Common myeloid progenitor, CD34-positive (primary cell): ENCODE results near the gene ASXL1.
"Not testable (repeated sequence)": the region's sequence is repeated elsewhere in the genome, so short reads cannot be mapped to it uniquely, and the experiment has no call there.

Source experiments
- CTCF ChIA-PET: fragments of 350-600 bp; sonication (Branson Sonifier 250); formaldehyde crosslinking; loops from one replicate; lab custom pipeline; 2021; ENCODE audit warnings: antibody characterized with exemption; lab: Charles Lee
- POLR2A ChIA-PET: fragments of 350-600 bp; sonication (Branson Sonifier 250); formaldehyde crosslinking; loops from one replicate; lab custom pipeline; 2021; ENCODE audit warnings: antibody characterized with exemption; lab: Charles Lee
- DNase-seq, 3 donors: peaks; one replicate each; pipeline versions ENCODE4 v3.0.0 to v3.0.0-alpha.2; 2013
- H3K27ac ChIP-seq, 2 experiments: 1 replicate in 1 of 2; 2 replicates in 1 of 2; pipeline ENCODE4 v1.7.0; 2013; ENCODE audit warnings: inconsistent platforms in 2 of 2, low read length in 2 of 2, mild to moderate bottlenecking in 2 of 2, low read depth in 1 of 2, moderate library complexity in 1 of 2; ENCODE audit not compliant: severe bottlenecking in 2 of 2, insufficient read depth in 1 of 2, poor library complexity in 1 of 2
- H3K27me3 ChIP-seq, 5 experiments: replicated peaks in 2 of 5; 1 replicate in 3 of 5; 2 replicates in 2 of 5; pipeline versions ENCODE4 v1.6.1 to v1.7.0; 2013; ENCODE audit warnings: low read length in 4 of 5, mild to moderate bottlenecking in 2 of 5, moderate library complexity in 2 of 5, inconsistent platforms in 1 of 5; ENCODE audit not compliant: insufficient read depth in 5 of 5, control insufficient read depth in 4 of 5
- H3K36me3 ChIP-seq, 4 experiments: 1 replicate in 2 of 4; 2 replicates in 2 of 4; pipeline versions ENCODE4 v1.6.1 to v1.7.0; 2013; ENCODE audit warnings: low read length in 3 of 4, control low read depth in 1 of 4, mild to moderate bottlenecking in 1 of 4; ENCODE audit not compliant: control insufficient read depth in 4 of 4, insufficient read depth in 4 of 4
- H3K4me1 ChIP-seq, 4 experiments: 1 replicate in 3 of 4; 2 replicates in 1 of 4; pipeline versions ENCODE4 v1.6.1 to v1.7.1; 2013; ENCODE audit warnings: low read length in 3 of 4, mild to moderate bottlenecking in 3 of 4, control low read depth in 1 of 4, inconsistent platforms in 1 of 4, moderate library complexity in 1 of 4; ENCODE audit not compliant: control insufficient read depth in 4 of 4, insufficient read depth in 4 of 4; ENCODE audit errors: control extremely low read depth in 1 of 4
- H3K4me3 ChIP-seq, 7 experiments: 1 replicate in 4 of 7; 2 replicates in 3 of 7; pipeline versions ENCODE4 v1.5.1 to v1.7.0; 2013; ENCODE audit warnings: mild to moderate bottlenecking in 7 of 7, low read length in 6 of 7, moderate library complexity in 6 of 7, inconsistent platforms in 2 of 7, low read depth in 2 of 7, control low read depth in 1 of 7; ENCODE audit not compliant: insufficient read depth in 4 of 7, control insufficient read depth in 1 of 7; ENCODE audit errors: extremely low read depth in 1 of 7
- H3K9me3 ChIP-seq, 5 experiments: 1 replicate in 4 of 5; 2 replicates in 1 of 5; pipeline versions ENCODE4 v1.6.1 to v1.7.1; 2013; ENCODE audit warnings: low read length in 4 of 5, mild to moderate bottlenecking in 2 of 5, inconsistent platforms in 1 of 5, low read depth in 1 of 5, moderate library complexity in 1 of 5; ENCODE audit not compliant: control insufficient read depth in 4 of 5, insufficient read depth in 2 of 5; ENCODE audit errors: control extremely low read depth in 1 of 5
- WGBS: methylation state at CpG from one replicate; pipeline ENCODE4 v1.1.5; 2013; ENCODE audit not compliant: insufficient coverage; 5-methylcytosine and 5-hydroxymethylcytosine counted together

The ASXL1 gene

DNA sequence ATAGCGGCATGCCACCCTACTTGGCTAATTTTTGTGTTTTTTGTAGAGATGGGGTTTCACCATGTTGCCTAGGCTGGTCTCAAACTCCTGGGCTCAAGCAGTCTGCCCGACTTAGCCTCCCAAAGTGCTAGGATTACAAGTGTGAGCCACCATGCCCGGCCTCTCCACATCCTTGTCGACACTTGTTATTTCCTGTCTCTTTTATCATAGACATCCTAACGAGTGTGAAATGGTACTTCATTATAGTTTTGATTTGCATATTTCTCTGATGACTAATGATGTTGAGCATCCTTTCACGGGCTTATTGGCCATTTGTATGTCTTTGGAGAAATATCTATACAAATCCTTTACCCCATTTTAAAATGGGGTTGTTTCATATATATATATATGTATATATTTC, 39.0 kb upstream of the ASXL1 start:
- H3K9me3 ChIP-seq: no peaks in the 10 kb centered on the region
- H3K4me3 ChIP-seq: no peak overlapping the region
- H3K27me3 ChIP-seq: no peaks in the 10 kb centered on the region
- H3K27ac ChIP-seq: no peak overlapping the region
- no peaks in the 10 kb centered on the region for H3K4me1 ChIP-seq
- WGBS: 93% methylated on average over 2 of the region's 6 CpGs
- peaks cover 4 to 19% (median 17%) of the 10 kb centered on the region in 4 experiments for H3K36me3 ChIP-seq
- no peak for DNase-seq
- CTCF ChIA-PET: no interaction called here
- POLR2A ChIA-PET: no interaction called here

DNA sequence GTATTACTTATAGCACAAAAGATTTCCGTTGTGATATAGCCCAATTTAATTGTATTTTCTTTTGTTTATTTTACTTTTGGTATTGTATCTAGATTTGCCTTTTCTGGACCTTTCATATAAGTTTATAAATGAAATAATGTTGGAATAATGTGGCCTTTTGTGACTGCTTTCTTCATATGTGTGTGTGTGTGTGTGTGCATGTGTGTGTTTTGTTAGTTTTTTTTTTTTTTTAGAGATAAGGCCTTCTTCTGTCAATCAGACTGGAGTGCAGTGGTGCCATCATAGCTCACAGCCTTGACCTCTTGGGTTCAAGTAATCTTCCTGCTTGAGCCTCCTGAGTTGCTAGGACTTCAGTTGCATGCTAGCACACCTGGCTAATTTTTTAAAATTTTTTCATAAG, 37.8 kb upstream of the ASXL1 start:
- Histone ChIP-seq H3K27me3 (no peaks in the 10 kb centered on the region), H3K27ac (no peak overlapping the region), H3K36me3 (peaks cover 4 to 18% (median 14%) of the 10 kb centered on the region in 4 experiments), H3K4me1 (no peaks in the 10 kb centered on the region), H3K4me3 (no peak overlapping the region), H3K9me3 (no peaks in the 10 kb centered on the region)
- ChIA-PET POLR2A (no interaction called here), CTCF (no interaction called here)
- DNase-seq: no peak
- no CpG with 5 or more reads among the region's 1 CpG for WGBS

- ChIA-PET POLR2A (no interaction called here), CTCF (no interaction called here)
- no CpG with 5 or more reads among the region's 1 CpG for WGBS
- Histone ChIP-seq H3K9me3 (no peaks in the 10 kb centered on the region), H3K27me3 (no peaks in the 10 kb centered on the region), H3K27ac (no peak overlapping the region), H3K4me1 (no peaks in the 10 kb centered on the region), H3K4me3 (no peak overlapping the region), H3K36me3 (peaks cover 4 to 16% (median 11%) of the 10 kb centered on the region in 4 experiments)
- no peak for DNase-seq
Observed at GRCh38 chr20:32321390-32321789, 36.7 kb upstream of the ASXL1 start.

DNA sequence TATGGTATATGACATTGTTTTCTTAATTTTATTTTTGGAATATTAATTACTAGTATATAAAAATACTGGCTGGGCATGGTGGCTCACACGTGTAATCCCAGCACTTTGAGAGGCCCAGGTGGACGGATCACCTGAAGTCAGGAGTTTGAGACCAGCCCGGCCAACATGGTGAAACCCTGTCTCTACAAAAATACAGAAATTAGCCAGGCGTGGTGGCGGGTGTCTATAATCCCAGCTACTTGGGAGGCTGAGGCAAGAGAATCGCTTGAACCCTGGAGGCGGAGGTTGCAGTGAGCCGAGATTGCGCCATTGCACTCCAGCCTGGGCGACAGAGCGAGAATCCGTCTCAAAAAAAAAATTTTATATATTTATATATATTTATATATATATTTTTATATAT, 35.9 kb upstream of the ASXL1 start:
- POLR2A ChIA-PET, H3K27ac ChIP-seq, H3K4me3 ChIP-seq, H3K27me3 ChIP-seq, CTCF ChIA-PET, H3K4me1 ChIP-seq, H3K9me3 ChIP-seq, DNase-seq: not testable (repeated sequence)
- H3K36me3 ChIP-seq: peaks cover 0 to 12% (median 8%) of the 10 kb centered on the region in 4 experiments
- WGBS: 97% methylated on average over 4 of the region's 12 CpGs

DNA sequence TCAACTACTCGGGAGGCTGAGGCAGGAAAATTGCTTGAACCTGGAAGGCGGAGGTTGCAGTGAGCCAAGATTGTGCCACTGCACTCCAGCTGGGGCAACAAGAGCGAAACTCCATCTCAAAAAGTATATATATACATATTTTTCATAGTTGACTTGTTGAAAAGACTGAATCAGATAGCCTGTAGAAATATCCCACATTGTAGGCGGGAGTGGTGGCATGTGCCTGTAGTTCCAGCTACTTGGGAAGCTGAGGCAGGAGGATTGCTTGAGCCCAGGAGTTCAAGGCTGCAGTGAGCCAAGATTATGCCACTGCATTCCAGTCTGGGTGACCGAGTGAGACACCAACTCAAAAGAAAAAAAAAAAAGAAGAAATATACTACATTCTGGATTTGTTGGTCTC, 34.4 kb upstream of the ASXL1 start:
- H3K36me3 ChIP-seq: peaks cover 0 to 15% (median 7%) of the 10 kb centered on the region in 4 experiments
- H3K4me3 ChIP-seq, H3K4me1 ChIP-seq, POLR2A ChIA-PET, H3K27ac ChIP-seq, H3K9me3 ChIP-seq, DNase-seq, H3K27me3 ChIP-seq: not testable (repeated sequence)
- WGBS: no CpG with 5 or more reads among the region's 5 CpGs
- CTCF ChIA-PET: interaction anchor here (1.0 to 1.5 kb wide), 2 partner anchors 9 to 10 kb away, joined by 3 read pairs; no protein-coding TSS in a partner anchor

DNA sequence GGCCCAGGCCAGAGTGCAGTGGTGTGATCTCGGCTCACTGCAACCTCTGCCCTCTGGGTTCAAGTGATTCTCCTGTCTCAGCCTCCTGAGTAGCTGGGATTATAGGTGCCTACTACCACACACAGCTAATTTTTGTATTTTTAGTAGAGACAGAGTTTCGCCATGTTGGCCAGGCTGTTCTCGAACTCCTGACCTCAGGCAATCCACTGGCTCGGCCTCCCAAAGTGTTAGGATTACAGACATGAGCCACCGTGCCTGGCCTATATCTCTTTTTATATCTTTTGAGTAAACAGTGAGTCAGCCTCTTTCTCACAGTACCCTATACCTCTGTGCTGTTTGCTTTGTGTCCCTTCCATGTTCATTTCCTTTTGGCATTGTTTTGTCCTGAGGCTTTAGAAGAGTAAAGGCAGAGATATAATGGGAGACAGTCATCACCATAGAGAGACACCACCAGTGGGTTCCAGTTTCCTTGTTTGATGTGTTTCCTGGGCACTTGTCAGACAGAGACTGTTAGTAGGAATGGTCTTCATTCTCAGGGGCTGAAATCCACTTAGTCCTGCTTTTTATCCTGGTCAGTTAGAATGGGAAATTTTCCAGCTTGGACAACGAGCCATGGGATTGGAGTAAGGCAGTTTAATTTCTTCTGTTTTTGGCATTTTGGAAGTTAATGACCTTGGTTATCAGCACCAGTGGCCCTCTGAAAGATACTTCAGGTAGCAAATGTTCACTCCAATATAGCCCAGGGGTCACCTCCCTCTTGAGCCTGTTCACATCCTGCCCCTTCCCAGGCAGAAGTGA, 32.2 kb upstream of the ASXL1 start:
- Histone ChIP-seq H3K9me3 (no peaks in the 10 kb centered on the region), H3K27me3 (no peaks in the 10 kb centered on the region), H3K36me3 (peaks cover 0 to 18% (median 10%) of the 10 kb centered on the region in 4 experiments), H3K4me3 (no peak overlapping the region), H3K27ac (no peak overlapping the region), H3K4me1 (peaks cover 0 to 5% (median 0%) of the 10 kb centered on the region in 4 experiments)
- WGBS: 53% methylated on average over 2 of the region's 6 CpGs
- no peak for DNase-seq
- CTCF ChIA-PET: interaction anchor here (1.9 kb wide), 1 partner anchor 9 kb away, joined by 5 read pairs; no protein-coding TSS in a partner anchor
- POLR2A ChIA-PET: no interaction called here

GRCh38 chr20:32326504-32326845, 31.7 kb upstream of the ASXL1 start:
- POLR2A ChIA-PET: no interaction called here
- DNase-seq: no peak
- 67% methylated on average over 1 of the region's 1 CpG for WGBS
- H3K4me3 ChIP-seq: no peak overlapping the region
- CTCF ChIA-PET: interaction anchor here (1.9 kb wide), 1 partner anchor 9 kb away, joined by 5 read pairs; no protein-coding TSS in a partner anchor
- no peaks in the 10 kb centered on the region for H3K9me3 ChIP-seq
- H3K4me1 ChIP-seq: peaks cover 0 to 11% (median 0%) of the 10 kb centered on the region in 4 experiments
- H3K27me3 ChIP-seq: no peaks in the 10 kb centered on the region
- H3K27ac ChIP-seq: no peak overlapping the region
- peaks cover 4 to 24% (median 11%) of the 10 kb centered on the region in 4 experiments for H3K36me3 ChIP-seq
